Activated T-helper 17 cell treated with anti-CD3 and anti-CD28 coated beads, Interleukin-2, amount 50 U/mL, for 72 hours (primary cell): ENCODE results near the gene KASH5. TPM values are rescaled to one million over a fixed set of nuclear protein-coding genes. Genes with fewer than 3 reads are reported as not detected.

ENCODE experiments used
- ATAC-seq: fragments of 150-1000 bp; cut with Tn5 transposase; replicated peaks from 2 replicates; pipeline ENCODE4 v1.10.0; 2021; ENCODE audit warnings: mild to moderate bottlenecking, moderate library complexity
- H3K27ac Mint-ChIP-seq: one replicate; pipeline ENCODE4 v1.8.0; 2022; ENCODE audit warnings: mixed read lengths
- H3K27me3 Mint-ChIP-seq: one replicate; pipeline ENCODE4 v1.8.0; 2022; ENCODE audit warnings: mixed read lengths
- H3K36me3 Mint-ChIP-seq: one replicate; pipeline ENCODE4 v1.8.0; 2022; ENCODE audit warnings: low read depth, mild to moderate bottlenecking, mixed read lengths
- H3K4me1 Mint-ChIP-seq: one replicate; pipeline ENCODE4 v1.8.0; 2022; ENCODE audit warnings: mixed read lengths
- H3K4me3 Mint-ChIP-seq: one replicate; pipeline ENCODE4 v1.8.0; 2022; ENCODE audit warnings: mild to moderate bottlenecking, mixed read lengths
- H3K9me3 Mint-ChIP-seq: one replicate; pipeline ENCODE4 v1.8.0; 2022; ENCODE audit warnings: mixed read lengths
- total RNA-seq, 2 donors: library from RNA; stranded (reverse); gene quantifications; one replicate each; pipeline ENCODE4 v1.2.3, GENCODE V29; 2022

The KASH5 gene
- total RNA-seq, 2 donors from 2014 or later: 1.1 TPM; not detected in 1

DNA sequence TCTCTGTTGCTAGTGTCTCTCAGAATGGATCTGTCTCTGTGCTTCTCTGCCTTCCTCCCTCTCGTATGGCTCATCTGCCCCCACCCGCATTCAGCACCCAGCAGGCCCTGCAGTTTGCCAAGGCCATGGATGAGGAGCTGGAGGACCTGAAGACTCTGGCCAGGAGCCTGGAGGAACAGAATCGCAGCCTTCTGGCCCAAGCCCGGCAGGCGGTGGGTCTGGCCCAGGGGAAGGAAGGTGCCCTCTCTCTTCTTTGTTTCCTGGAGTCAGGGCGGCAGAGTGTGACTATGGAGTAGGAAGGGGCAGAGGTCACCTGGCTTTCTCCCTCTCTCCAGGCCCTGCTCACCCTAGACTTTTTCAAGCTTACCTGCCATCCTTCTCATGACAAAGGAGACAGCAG lies 10.9 kb downstream of the KASH5 start:
- no peaks in the 10 kb centered on the region for H3K9me3 Mint-ChIP-seq
- H3K27ac Mint-ChIP-seq: peak overlapping the region; percentile 2
- H3K36me3 Mint-ChIP-seq: no peaks in the 10 kb centered on the region
- peaks cover 13% of the 10 kb centered on the region for H3K4me1 Mint-ChIP-seq
- ATAC-seq: no peak
- H3K4me3 Mint-ChIP-seq: no peak overlapping the region
- no peaks in the 10 kb centered on the region for H3K27me3 Mint-ChIP-seq

DNA sequence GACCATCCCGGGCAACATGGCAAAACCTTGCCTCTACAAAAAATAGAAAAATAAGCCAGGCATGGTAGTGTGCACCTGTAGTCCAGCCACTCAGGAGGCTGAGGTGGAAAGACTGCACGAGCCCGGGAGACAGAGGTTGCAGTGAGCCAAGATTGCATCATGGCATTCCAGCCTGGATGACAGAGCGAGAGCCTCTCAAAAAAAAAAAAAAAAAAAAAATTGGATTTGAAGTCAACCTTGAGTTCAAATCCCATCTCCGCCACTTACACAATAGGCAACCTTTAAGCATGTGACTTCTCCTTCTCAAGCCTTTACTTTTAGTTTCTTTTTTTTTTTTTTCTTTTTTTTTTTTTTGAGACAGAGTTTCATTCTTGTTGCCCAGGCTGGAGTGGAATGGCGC lies 12.0 kb downstream of the KASH5 start:
- Mint-ChIP-seq H3K27me3 (no peaks in the 10 kb centered on the region), H3K27ac (no peak overlapping the region), H3K4me1 (peaks cover 13% of the 10 kb centered on the region), H3K4me3 (no peak overlapping the region), H3K9me3 (no peaks in the 10 kb centered on the region), H3K36me3 (no peaks in the 10 kb centered on the region)
- no peak for ATAC-seq

DNA sequence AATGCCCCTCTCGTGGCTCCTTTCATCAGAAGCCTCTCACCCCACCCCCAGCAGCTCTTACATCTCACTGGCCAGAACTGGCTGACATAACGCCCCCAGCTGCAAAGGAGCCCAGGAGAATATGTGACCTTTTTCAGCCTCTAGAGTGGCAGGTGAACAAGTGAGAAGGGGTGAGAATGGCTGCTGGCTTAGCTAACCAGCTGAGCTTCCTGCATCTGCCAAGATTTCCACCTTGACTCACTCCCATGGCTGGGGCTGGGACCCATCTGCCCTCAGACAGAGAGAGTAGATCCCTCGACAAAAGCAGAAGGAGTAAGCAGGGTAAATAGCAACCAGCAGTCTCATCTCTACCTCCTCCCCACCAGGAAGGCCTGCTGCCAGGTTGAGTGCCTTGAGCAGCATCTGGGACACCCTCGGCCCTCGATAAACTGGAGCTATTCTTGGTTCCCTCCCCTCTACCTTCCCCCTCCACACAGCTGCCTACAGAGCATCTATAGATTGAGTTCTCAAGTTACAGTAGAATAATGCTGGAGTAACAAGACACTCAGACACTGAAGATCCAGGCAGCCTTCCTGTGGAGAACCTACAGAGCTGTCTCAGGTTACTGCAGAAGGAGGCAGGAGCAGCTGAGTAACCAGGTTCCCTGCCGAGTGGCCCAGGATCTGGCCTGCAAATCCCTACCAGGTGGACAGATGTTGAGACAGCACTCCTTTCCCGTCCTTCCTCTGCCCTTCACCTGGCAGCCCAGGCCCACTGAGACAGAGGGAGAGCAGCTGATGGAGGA lies 15.5 kb downstream of the KASH5 start:
- Mint-ChIP-seq H3K36me3 (no peaks in the 10 kb centered on the region), H3K27ac (no peak overlapping the region), H3K27me3 (no peaks in the 10 kb centered on the region), H3K4me3 (no peak overlapping the region), H3K4me1 (peaks cover 17% of the 10 kb centered on the region), H3K9me3 (no peaks in the 10 kb centered on the region)
- ATAC-seq: no peak

DNA sequence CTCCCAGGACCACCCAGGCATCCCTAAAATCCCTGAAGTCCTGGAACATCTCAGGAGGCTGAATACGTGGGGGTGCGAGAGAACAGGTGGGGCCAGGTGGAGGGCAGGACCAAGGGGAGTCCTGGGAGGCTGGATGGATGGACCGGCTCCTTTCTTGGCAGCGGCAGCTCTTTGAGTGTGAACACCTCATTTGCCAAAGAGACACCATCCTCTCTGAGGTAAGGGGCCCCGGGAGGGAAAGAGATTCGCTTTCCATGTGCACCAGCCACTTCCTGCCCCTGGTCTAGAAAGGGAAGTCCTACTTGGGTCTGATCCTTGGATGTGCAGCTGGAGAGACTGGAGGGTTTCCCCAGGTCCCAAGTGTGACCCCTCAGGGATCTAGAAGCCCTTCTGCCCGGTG lies 19.0 kb downstream of the KASH5 start:
- no peaks in the 10 kb centered on the region for H3K9me3 Mint-ChIP-seq

DNA sequence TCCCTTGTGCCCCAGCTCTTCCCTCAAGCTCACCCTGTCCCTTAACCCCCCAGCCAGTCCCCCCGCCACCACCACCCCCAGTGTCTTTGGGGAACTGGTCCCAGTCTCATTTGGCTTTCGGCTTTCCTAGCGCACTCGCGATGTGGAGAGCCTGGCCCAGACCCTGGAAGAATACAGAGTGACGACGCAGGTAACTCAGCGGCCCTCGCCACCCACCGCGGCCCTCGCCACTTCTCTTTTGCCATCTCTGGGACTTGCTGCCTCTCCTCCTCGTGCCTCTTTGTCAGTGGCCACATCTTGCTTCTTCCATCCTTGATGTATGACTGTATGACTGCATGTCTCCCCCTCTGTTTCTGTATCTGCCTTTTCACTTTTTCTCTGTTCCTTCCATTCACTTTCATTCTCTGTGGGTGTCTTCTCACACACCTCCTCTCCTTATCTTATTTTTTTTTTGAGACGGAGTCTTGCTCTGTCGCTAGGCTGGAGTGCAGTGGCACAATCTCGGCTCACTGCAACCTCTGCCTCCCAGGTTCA lies 19.5 kb downstream of the KASH5 start:
- Mint-ChIP-seq H3K27ac (peak overlapping the region; percentile 89), H3K4me3 (peak overlapping the region; percentile 74), H3K27me3 (no peaks in the 10 kb centered on the region), H3K4me1 (peaks cover 33% of the 10 kb centered on the region), H3K9me3 (no peaks in the 10 kb centered on the region), H3K36me3 (no peaks in the 10 kb centered on the region)
- peak; percentile 40 for ATAC-seq

More for the DNA sequence above, 19.0 kb downstream of the KASH5 start:
- Mint-ChIP-seq H3K27ac (no peak overlapping the region), H3K4me3 (no peak overlapping the region), H3K36me3 (no peaks in the 10 kb centered on the region), H3K27me3 (no peaks in the 10 kb centered on the region), H3K4me1 (peaks cover 33% of the 10 kb centered on the region)
- no peak for ATAC-seq

DNA sequence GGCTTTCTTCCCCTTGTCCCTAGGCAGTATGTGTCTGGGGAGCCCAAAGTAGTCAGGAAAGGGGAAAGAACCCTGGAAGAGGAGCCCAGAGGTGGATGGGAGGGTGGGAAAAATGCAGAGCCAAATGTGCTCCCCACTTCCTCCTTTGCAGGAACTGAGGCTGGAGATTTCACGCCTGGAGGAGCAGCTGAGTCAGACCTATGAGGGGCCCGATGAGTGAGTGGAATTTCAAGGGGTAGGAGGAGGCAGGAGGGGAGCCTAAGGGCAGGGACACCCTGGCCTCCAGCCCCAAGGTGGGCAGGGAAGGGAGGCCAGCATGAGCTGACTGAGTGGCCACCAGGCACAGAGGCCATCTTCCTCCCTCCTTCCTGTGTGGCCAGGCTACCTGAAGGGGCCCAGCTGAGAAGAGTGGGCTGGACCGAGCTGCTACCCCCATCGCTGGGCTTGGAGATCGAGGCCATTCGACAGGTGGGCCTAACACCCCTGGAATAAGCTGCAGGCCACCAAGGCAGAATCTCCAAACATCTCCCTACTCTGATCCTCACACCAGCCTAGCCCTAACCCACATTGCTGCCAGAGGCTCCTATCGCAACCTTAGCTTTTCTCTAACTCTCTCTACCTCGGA lies 20.9 kb downstream of the KASH5 start:
- peaks cover 33% of the 10 kb centered on the region for H3K4me1 Mint-ChIP-seq
- H3K9me3 Mint-ChIP-seq: no peaks in the 10 kb centered on the region
- no peaks in the 10 kb centered on the region for H3K36me3 Mint-ChIP-seq
- peak overlapping the region; percentile 74 for H3K4me3 Mint-ChIP-seq
- peak overlapping the region; percentile 89 for H3K27ac Mint-ChIP-seq
- peak; percentile 25 for ATAC-seq
- no peaks in the 10 kb centered on the region for H3K27me3 Mint-ChIP-seq

DNA sequence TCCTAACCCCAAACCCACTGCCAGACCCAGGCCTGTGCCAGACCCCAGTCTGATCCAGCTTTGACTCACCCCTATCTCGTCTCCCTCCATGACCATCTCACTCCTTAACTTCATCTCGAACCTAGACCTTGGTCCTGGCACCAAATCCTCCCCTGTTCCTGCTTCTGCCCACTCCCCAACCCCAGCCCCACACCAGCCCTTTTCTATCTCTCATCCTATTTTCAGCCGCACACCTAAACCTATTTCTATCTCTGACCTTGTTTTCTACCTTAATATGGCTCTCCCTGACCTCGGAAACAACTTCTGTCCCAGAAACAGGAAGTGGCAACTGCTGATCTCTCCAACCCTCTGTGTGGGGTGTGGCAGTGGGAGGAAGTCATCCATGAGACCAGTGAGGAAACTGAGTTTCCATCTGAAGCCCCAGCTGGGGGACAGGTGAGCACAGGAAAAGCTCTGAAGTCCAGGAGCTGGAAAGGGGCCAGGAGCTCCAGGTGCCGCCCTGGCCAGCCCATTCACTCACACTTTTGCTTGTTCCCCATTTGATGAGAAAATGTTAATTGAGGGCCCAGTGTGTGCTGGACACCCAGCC lies 21.5 kb downstream of the KASH5 start:
- peak; percentile 79 for ATAC-seq
- no peaks in the 10 kb centered on the region for H3K27me3 Mint-ChIP-seq
- H3K9me3 Mint-ChIP-seq: no peaks in the 10 kb centered on the region
- H3K27ac Mint-ChIP-seq: peak overlapping the region; percentile 89
- H3K36me3 Mint-ChIP-seq: no peaks in the 10 kb centered on the region
- peaks cover 33% of the 10 kb centered on the region for H3K4me1 Mint-ChIP-seq
- peak overlapping the region; percentile 74 for H3K4me3 Mint-ChIP-seq

DNA sequence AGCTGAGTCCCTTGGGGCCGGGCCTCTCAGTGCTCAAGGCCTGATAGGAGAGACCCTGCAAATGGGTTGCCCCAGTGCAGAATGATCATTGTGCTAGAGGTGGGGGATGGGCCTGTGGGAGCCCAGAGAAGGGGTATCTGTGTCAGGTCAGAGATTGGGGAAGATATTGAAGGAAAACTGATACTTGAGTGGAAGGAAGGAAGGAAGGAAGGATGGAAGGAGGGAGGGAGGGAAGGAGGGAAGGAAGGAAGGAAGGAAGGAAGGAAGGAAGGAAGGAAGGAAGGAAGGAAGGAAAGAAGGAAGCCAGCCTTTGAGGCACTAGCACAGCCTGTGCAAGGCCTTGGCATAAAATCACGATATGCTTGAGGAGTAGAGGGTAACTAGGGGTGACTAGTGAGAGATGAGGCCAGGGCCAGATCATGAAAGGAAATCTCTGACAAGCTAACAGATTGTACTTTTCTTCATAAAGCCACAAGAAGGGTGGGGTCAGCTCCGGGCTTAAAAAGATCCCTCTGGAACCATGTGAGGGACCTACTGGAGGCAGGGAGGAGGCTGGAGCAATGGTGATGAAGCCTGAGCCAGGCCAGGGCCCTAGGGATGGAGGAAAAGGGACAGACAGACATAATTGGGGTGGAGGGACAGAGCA lies 23.8 kb downstream of the KASH5 start:
- no peaks in the 10 kb centered on the region for H3K36me3 Mint-ChIP-seq
- no peaks in the 10 kb centered on the region for H3K9me3 Mint-ChIP-seq
- peaks cover 33% of the 10 kb centered on the region for H3K4me1 Mint-ChIP-seq
- H3K27me3 Mint-ChIP-seq: no peaks in the 10 kb centered on the region
- no peak for ATAC-seq
- H3K27ac Mint-ChIP-seq: peak overlapping the region; percentile 81
- peak overlapping the region; percentile 6 for H3K4me3 Mint-ChIP-seq

DNA sequence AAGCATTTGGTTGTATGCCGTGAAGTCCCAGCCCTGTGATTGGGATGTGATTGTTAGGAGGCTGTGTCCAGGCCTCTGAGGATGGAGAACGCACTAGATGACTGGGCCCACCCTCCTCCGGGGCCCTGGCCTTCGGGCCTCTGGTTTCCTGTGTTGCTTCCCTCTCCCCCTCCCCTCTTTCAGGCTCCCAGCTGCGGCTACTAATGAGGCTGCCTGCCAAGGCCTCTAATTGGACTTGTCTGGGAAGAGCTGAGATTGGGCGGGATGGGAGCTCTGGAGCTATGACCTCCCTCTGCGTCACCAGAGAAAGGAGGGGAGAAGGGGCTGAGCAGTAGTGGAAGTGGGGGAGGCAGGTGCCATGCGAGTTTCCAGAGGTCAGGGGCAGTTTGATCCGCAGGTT lies 25.3 kb downstream of the KASH5 start:
- peaks cover 23% of the 10 kb centered on the region for H3K4me1 Mint-ChIP-seq

DNA sequence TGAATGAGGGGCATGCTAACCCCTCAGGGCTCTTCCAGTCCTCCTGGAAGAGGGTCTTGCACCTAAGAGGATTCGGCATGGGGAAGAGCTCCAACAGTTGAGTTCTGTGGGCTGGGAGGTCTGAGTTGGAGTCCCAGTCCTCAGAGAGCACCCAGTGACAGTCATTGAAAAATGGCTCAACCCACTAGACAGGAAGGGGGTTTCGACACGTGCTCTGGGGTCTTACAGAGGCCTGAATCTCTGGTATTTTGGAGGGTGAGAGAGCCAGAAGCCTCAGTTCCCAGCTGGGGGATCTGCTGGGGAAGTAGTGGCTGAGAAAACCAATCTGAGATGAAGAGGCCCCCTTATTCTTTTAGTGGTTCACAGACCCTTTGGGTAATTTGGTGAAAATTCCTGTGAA lies 26.2 kb downstream of the KASH5 start:
- H3K27me3 Mint-ChIP-seq: peaks cover 9% of the 10 kb centered on the region
- no peaks in the 10 kb centered on the region for H3K36me3 Mint-ChIP-seq
- no peak for ATAC-seq
- no peaks in the 10 kb centered on the region for H3K9me3 Mint-ChIP-seq
- H3K4me1 Mint-ChIP-seq: peaks cover 13% of the 10 kb centered on the region
- H3K4me3 Mint-ChIP-seq: no peak overlapping the region
- H3K27ac Mint-ChIP-seq: no peak overlapping the region

More for the DNA sequence above, 25.3 kb downstream of the KASH5 start:
- Mint-ChIP-seq H3K27ac (no peak overlapping the region), H3K36me3 (no peaks in the 10 kb centered on the region), H3K4me3 (no peak overlapping the region), H3K27me3 (peaks cover 8% of the 10 kb centered on the region), H3K9me3 (no peaks in the 10 kb centered on the region)
- ATAC-seq: no peak

DNA sequence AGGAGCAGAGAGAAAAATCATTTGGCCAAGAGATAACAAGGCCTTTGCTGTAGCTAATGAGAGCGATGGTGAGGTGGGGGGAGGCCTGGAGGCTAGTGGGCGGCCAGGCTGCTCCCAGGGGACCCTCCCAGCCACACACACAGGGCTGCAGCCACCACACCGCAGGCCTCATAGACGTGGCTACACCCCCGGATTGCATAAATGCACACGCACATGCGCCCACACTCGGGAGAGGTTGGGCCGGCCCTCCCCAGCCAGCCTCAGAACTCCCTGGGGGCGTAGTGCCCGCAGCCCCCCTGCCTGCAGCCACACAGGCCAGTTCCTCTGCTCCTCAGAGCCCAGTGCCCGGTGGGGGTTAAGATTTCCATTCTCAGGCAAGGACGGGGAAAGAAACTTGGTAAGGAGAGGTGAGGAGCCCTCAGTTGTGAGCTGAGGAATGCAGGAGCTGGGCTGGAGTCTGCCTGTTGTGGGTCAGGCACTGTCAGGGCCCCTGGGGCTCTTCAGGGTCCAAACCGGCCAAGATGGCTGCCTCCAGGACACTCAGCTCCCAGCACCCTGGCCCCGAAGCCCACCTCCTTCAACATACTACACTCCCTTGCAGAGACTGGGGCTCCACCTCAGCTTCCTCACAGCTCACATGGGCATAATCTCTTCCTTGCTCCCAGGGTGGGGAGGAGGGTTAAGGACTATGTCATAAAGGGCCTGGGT lies 27.2 kb downstream of the KASH5 start:
- no peak overlapping the region for H3K4me3 Mint-ChIP-seq
- H3K36me3 Mint-ChIP-seq: no peaks in the 10 kb centered on the region
- peaks cover 14% of the 10 kb centered on the region for H3K4me1 Mint-ChIP-seq
- H3K27me3 Mint-ChIP-seq: peaks cover 19% of the 10 kb centered on the region
- H3K9me3 Mint-ChIP-seq: no peaks in the 10 kb centered on the region
- H3K27ac Mint-ChIP-seq: no peak overlapping the region
- ATAC-seq: no peak

DNA sequence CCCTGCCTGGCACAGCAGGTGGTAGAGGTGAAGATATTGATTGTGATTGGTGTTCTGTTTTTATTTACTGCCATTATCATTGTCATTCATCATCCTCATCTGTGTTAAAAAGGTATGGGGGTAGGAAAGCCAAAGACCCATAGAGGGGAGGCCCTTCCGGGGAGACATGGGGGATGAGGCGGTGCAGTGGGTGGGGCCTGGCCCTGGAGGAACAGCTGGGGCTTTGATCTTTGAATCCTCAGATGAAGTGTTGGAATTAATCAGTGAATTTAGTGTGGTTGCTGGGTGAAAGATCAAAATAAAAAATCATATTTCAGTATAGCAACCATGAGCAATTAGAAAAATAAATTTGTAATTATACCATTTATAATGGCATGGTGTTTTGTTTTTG lies 27.8 kb downstream of the KASH5 start:
- Mint-ChIP-seq H3K36me3 (no peaks in the 10 kb centered on the region), H3K27ac (no peak overlapping the region), H3K4me1 (peaks cover 14% of the 10 kb centered on the region), H3K4me3 (no peak overlapping the region), H3K9me3 (no peaks in the 10 kb centered on the region), H3K27me3 (peaks cover 25% of the 10 kb centered on the region)
- no peak for ATAC-seq

DNA sequence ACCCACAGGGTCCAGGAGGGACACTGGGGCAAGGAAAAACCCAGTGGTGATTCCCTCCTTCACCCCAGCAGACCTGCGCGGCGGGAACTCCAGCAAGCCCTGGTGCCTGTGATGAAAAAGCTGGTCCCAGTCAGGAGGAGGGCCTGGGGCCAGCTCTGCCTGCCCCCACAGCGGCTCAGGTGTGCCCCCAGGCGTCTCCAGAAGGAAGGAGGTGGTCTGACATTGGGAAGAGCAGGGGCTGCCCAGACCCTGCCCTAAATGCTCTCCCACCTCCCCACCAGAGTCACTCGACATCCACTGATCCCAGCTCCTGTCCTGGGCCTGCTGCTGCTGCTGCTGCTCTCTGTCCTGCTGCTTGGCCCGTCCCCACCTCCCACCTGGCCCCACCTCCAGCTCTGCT lies 29.0 kb downstream of the KASH5 start:
- H3K4me3 Mint-ChIP-seq: no peak overlapping the region
- ATAC-seq: no peak
- H3K27me3 Mint-ChIP-seq: peaks cover 37% of the 10 kb centered on the region
- no peak overlapping the region for H3K27ac Mint-ChIP-seq
- no peaks in the 10 kb centered on the region for H3K9me3 Mint-ChIP-seq
- peaks cover 14% of the 10 kb centered on the region for H3K4me1 Mint-ChIP-seq
- no peaks in the 10 kb centered on the region for H3K36me3 Mint-ChIP-seq

DNA sequence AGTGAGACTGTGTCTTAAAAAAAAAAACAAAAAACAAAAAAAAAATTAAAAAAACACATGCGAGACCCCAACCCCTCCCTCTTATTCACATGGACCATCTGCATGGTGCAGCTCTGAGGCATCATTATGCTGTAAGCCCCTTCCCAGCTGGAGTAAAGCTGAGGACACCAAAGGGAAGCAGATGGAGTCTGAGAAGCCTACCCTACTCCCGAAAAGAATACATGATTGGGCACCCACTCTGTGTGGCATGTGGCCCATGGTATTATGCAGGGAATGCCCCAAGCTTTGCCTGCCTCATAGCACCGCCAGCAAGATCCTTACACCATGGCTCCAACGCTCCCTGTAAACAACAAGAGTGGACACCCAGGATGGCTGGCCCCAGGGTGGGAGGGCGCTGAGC lies 30.5 kb downstream of the KASH5 start:
- no peaks in the 10 kb centered on the region for H3K36me3 Mint-ChIP-seq
- no peak overlapping the region for H3K27ac Mint-ChIP-seq
- H3K9me3 Mint-ChIP-seq: no peaks in the 10 kb centered on the region
- no peak for ATAC-seq
- H3K27me3 Mint-ChIP-seq: peaks cover 46% of the 10 kb centered on the region
- H3K4me3 Mint-ChIP-seq: no peak overlapping the region
- H3K4me1 Mint-ChIP-seq: peaks cover 22% of the 10 kb centered on the region
